Pons (tissue), 1 donor: Measurements from ENCODE around the gene GPS1.

ENCODE experiments used
- DNase-seq: peaks from one replicate; pipeline ENCODE4 v3.0.0-alpha.2; 2016; ENCODE audit warnings: low spot score

The GPS1 gene

DNA sequence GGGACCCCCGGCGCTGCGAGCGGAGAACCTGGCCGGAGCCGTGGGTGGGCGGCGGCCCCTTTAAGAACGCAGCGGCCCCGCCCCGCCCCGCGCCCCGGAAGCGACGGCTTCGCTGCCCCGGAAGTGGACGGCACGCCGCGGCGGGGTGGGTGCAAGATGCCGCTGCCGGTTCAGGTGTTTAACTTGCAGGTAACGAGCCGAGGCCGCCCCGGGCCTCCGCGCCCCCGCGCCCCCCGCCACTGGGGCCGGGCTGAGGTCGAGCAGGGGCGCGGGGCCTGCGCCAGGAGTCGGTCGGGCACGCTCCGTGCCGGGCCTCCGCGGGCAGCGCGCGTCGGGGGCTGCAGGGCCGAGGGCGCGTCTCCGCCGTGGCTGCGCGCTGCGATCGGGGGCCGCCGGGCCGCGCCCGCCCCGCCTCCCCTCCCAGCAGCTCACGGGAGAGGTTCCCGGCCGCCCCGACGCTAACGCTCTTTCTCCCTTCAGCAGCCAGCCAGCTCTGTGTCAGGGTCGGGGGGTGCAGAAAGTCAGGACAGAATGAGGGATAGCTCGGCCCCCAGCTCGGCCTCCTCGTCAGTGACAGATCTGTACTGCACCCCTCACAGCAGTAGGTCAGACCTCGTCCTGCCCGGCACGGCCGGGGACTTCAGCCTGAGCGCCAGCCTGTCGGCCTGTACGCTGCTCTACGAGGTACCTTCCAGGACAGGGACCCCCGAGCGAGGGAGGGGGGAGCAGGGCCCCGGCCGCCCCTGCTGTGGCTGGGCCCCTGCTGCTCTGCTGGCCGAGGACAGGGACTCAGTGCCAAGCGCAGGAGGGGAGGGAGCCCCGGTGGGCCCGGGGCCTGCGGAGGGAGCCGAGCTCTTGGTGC lies at the start of gene GPS1, which contains the start of gene RFNG:
TSS of gene GPS1 (plus strand) at position 123 of the 862 bp plus-strand sequence. CDS start at position 157, 34 bp downstream.
TSS of gene RFNG (minus strand) at position 36 of the 862 bp plus-strand sequence. CDS start 45 bp downstream, outside the sequence.
- peak; percentile 38 for DNase-seq

DNA sequence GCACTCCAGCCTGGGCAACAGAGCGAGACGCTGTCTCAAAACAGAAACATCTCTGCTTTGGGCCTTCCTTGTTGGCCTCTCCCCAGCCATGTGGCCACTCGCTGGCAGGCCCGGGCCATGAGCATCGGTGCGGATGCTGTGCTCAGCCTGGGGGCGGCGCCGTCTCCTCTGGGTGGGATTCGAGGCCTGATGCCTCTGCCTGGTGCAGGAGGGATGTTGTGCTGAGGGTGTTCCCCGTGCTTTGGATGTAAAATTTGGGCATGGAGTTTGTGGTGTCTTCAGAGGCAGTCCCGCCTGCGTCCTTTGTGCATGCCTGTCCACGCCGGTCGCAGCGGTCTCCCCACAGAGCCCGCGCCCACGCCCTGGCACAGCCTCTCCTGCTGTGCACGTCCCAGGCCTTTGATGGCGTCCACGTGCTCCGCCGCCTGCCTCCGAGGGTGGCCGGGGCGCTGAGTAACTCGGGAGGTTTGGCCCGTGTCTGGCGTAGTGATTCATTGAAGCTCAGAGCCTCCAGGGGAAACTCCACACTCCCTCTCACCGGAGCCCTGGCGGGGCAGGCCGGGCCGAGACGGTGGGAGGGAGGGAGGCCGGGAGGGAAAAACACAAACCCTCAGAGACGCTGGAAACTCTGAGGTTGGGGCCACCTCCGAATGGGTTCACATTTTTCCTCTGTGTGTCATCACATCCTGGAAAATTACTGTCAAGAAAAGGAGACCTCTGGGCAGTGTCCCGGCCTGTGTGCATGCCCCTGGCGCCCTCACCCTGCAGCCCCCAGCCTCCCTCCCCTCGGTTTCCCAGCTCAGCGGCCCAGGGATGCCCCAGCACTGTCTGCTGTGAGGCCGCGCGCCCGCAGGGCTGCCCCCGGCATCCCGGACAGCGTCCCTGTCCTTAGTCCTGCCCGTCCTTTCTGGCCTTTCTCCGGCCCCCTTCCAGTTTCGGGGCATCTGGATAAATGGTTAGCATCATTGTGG lies 48.0 kb upstream of the GPS1 start:
- no peak for DNase-seq

DNA sequence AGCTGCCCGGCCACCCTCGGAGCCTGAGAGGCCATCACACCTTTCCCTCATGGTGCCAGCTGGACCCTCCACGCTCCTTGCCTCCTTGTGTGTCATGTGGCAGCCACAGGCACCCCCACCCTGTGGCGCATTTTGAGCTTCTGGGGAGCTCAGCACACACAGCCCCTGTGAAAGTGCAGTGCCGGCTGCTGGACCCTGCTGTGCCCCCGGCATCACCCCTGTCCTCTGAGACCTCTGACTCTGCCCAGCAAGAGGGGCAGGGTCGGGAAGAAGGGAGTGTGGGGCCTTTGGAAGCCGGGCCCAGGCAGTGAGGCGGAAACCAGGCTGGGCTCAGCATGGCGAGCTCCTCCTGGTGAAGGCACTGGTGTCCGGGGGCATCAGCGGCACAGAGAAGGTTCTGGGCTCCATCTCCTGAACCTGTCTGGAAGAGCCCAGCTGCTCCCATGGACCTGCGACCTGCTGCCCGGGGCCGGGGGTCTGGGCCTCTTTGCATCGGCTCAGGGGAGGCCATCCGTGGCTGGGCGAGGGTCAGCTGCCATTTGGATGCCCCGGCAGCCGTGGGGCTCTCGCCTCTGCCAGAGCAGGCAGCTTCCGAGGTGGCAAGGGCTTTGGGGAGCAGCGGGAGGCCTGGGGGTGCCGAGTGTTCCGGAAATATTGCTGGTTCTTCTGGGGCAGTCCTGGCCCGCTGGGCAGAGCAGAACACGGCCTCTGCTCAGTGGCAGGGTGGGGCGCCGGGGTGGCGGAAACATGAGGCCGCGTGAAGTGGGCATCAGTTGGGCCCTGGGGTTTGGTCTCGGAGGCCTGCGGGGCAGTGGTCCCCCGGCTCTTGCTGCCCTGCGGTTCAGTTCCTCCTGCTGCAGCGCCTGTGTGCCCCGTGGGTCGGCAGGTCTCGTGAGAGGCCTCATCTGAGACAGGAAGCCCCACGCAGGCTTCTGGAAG lies 46.9 kb upstream of the GPS1 start:
- DNase-seq = no peak

DNA sequence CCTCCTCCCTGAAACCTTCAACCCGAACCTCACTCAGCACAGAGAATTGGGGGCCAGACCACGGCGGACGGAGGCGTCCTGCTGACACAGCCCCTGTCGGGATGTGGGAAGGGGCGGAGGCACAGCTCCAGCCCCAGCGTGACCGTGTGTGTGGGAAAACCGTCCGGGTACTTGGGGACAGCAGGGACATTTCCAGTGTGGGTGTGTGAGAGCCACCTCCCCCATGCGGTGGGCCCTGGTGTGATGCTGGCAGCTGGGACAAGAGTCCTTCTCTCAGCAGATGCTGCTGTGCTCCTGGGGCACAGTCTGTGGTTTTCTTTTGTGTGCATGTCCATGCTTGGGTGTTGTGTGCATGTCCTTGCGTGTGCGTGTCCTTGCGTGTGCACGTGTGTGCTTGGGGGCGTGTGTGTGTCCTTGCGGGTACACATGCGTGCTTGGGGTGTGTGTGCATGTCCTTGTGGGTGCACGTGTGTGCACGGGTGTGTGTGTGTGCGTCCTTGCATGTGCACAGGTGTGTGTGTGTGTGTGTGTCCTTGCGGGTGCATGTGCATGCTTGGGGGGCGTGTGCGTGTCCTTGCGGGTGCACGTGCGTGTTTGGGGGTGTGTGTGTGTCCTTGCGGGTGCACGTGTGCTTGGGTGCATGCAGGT lies 45.9 kb upstream of the GPS1 start:
- no peak for DNase-seq

DNA sequence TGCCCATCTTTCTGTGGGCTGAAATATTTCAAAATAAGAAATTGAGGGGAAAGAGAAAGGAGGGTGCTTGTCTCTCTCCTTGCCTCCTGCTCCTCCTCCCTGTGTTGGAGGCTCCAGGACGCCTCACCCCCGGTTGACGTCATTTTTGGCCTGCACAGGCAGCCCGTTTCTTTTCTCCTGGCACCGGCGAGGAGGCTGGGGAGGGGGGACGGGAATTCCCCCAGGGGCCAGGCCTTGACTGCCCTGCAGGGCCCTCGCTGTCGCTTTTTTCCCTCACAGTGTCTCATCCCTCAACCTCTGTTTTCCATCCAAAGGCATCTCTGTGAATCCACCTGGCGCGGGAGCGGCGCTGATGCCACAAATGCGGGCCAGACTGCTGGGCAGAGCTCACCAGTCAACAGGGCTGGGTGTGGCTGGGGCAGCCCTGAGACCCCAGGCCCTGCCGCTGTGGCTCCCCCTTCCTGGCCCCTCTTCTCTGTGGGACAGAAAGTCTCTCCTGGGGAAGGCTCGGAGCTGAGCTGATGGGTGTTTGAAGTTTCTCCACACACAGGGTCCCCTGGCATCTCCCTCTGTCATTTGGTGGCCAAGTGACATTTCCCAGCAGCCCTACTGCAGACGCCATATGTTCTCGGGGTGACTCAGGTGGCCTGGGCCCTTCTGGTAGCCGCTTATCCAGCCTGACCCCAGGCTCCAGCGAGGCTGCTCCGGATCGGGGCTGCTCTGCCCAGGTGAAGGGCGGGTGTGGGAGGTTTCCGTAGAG lies 45.0 kb upstream of the GPS1 start:
- no peak for DNase-seq

DNA sequence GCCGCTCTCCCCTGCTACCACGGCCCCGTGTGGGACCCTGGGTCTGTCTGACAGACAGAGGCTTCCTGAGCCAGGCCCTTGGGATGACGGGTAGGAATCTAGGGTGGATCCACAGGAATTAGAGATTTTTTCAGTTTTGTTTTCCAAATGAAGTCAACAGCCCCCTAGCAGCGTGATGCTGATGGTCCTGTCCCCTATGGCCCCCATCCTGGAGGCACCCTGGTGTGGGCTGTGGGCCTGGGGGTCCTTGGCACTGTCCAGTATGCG lies 44.5 kb upstream of the GPS1 start:
- DNase-seq = no peak

DNA sequence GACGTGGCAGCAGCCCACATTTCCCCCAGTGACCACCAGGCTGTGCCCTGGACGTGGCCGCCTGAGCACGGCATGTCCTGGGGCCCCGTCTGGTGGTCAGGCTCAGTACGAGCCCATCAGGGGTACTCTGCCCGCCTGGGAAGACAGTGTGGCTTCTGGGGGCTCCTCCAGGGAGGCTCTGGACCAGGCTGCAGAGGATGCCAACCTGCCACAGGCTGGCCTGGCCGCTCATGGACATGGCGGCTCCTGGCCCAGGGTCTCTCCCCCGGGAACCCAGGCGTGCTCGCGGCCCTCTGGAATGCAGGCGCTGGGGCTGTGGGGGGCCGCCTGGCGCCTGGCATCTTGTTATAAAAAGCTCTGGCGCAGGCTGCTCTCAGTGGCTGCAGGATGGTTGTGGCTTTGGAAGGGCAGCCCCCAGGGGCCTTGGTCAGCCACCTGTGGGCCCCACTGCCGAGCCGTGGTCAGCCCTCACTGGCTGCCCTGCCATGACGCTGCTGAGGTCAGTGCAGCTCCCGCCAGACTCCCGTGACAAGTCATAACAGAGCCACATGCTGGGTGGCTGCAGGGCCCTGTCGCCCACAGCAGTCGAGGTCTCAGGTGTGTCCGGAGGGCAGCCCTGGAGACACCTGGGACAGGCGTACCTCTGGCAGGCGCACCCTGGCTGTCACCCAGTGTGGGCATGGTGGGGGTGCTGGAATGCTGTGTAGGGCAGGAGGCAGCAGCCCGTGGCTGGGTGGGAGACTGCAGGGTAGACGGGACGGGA lies 44.0 kb upstream of the GPS1 start:
- DNase-seq = no peak

DNA sequence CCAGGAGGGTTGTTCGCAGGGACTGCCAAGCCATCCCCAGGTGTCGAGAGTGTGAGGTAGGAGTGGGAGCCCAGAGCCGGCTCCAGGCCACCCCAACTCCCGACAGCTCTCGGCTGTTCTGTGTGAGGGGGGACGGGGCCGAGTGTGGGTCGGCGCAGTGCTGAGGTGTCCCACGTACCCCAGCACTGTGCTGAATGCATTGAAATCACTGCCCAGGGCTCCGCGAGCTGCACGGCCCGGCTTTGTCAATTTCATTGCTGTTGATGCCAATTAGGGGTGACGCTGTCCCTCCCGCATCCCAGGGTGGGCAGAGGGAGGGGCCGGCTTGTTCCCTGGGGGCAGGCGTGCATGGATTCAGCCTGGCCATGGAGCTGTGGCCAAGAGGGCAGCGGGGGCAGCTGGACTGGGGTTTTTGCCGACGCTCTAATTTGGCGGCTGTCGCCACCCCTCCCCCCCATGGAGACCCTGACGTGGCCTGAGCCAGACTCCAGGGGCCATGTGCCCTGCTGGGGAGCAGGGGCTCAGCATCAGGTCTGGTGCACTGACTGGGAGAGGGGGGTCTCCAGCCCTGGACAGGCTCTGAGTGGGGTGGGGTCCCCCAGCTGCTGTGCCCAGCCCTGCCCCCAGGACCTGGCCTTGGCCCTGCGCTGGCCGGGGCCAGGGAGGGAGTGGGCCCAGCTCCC lies 43.3 kb upstream of the GPS1 start:
- no peak for DNase-seq

DNA sequence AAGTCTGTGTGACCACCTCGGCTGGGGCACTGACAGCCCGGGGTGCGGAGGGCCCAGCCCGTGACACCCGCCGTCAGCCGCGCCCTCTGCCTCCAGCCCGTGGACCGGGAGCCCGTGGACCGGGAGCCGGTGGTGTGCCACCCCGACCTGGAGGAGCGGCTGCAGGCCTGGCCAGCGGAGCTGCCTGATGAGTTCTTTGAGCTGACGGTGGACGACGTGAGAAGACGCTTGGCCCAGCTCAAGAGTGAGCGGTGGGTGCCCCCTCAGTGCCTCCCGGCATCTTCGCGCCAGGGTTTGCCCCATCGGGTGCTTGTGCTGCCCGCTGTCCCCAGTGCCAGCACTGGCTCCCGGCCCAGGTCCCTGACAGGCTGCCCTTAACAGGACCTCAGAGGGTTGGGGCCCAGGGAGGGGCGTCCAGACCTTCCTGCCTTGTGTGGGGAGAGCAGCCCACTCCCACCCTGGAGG lies 42.7 kb upstream of the GPS1 start:
- DNase-seq = no peak

DNA sequence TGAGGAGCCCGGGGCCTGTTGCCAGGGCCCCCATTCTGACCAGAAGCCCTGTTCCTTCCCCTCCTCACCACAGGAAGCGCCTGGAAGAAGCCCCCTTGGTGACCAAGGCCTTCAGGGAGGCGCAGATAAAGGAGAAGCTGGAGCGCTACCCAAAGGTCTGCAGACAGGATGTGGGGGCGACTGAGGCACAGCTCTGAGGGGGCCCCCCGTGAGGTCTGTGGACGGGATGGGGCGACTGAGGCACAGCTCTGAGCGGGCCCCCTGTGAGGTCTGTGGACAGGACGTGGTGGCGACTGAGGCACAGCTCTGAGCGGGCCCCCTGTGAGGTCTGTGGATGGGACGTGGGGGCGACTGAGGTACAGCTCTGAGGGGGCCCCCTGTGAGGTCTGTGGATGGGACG lies 42.3 kb upstream of the GPS1 start:
- DNase-seq = no peak

DNA sequence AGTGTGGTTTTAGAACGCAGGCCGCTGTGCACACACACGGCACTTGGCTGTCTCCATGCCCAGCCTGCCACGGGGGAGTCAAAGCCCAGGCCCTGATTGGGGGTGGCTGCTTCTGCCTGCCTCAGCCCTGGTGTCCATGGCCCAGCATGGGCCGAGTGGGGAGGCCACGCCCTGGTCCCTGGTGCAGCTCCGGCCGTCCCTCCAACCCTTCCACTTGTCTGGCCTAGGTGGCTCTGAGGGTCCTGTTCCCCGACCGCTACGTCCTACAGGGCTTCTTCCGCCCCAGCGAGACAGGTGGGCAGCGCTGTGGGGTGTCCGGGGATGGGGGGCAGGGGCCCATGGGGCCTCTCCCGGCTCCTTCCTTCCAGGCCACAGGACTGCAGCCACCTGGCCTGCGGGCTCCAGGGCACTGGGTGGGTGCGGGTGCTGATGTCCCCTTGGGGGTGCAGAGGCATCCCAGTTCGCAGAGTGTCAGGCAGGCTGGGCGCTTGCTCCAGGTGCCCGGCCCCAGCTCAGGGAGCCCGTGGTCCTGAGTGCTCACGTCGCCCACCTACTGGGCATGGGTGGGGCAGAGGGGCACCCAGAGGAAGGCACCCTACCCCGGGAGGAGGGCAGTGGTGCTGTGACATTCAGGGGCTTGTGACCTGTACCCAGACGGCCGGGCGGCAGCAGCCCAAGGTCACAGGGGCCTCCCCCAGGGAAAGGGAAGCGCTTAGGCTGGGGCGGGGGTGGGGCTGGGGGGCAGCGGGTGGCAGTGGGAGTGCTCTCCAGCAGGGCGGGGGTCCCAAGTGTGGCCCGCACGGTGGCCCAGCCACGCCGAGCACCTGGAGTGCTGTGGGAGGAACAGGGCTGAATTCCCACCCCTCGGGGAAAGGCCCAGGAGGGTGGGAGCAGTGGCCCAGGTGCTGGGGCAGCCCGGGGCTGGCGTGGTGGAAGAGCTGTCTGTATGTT lies 40.8 kb upstream of the GPS1 start:
- DNase-seq = no peak

DNA sequence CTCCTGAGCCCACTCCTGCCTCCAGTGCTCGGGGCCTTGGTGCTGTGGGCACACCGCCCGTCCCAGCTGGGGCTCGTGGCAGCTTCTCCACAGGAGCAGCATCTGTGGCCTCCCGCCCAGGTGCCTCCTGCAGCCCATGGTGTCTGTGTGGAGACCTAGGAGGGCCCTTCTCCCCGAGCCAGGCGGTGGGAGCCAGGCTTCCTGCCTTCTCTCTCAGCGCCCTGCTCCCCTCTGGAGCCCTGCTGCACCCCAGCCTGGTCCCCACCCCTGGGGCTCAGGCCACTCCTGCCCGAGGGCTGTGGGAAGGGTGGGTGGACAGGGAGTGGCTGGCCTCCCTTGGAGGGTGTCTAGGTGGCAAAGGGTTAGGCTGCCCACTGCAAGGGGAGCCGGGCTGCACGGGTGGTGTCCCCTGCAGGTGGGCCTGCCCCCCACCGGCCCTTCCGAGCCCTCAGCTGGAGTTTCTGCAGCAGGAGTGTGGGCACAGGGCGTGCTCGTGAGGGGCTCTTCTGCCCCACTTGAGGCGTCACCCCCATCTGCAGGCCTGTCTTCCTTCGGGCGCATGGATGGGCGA lies 40.0 kb upstream of the GPS1 start:
- DNase-seq = no peak

DNA sequence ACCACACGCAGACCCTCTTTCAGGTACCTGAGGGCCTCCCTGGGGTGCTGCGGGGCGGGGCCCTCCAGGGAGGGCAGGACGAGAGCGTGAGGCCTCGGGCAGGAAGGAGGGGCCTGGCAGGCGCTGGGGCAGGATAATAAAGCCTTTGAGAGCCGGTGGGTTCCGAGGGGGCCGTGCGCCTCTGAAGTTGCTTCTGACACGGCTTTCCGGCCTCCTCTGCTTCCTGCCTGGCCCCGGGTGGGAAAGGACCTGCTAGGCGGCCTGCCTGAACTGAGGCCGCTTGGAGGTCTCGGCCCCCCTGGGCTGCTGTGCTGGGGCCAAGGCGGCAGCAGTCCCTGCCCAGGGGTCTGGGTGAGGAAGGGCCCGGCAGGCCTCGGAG lies 39.4 kb upstream of the GPS1 start:
- no peak for DNase-seq

DNA sequence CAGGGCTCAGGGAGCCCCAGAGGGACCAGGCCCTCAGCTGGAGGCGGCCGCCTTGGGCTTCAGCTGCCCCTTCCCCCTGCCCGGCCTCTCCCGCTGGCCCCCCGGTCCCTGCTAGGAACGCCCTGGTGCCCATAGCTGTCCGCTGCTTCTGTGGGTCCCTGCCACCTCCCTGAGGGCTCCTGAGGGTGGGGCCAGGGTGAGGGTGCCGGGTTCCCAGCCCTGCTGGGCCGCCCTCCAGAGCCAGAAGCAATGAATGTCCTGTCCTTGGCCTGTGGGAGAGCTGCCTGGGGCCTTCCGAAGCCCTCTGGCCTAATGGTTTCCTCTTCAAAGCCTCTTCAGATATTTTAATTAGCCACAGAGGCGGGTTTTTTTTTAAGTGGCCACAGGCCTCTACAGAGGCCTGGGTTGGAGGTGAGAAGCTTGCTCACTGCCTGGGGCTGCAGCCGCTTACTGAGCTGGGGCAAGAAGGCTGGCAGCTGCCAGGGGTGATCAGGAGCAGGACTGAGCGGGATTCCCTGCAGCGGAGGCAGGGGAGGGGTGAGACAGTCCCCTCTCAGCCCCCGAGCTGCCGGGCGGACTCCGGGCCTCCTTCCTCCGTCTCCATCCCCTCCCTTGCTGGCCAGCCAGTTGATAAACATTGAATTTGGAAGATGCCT lies 38.9 kb upstream of the GPS1 start:
- DNase-seq = no peak

DNA sequence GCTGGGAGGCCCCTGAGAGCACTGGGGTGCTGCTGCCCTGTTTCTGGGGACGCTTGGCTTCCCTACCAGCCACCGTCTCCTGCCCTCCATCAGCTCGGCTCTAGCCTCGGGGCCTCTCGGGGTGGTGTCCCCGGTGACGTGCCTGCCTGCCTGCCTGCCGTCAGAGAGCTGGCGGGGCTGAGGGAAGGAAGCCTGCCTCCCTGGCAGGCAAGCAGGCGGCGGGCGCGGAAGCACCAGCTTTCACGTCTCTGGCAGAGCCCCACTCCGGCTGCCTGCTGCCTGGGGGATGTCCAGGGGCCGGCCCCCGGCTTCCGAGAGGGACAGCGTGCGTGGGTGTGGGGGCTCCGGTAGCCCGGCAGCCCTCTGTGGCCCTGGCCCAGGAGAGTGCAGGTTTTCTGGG lies 38.4 kb upstream of the GPS1 start:
- DNase-seq = no peak

DNA sequence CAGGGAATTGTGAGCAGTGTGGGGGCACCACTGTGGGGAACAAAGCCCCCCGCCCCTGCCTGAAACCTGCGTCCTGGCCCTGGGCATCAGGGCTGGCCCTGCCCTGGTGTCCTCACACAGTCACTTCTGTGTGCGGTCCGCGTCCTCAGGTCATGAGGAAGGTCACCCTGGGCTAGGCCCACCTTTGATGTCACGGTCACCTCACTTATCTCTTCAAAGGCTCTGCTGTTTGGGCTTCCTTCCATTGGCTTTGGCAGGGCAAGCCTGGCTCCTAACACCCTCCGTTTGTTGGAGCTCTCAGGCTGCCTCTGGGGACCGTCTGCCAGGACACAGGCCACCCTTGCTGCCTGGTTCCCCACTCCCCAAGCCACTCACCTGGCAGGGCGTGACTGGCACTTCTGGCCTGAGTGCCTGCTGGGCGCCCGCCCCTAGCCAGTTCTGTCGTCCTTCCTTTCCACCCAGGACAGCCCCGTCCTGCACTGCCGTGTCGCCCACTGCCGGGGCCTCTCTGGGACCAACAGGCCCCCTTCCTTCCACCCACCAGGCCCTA lies 37.9 kb upstream of the GPS1 start:
- DNase-seq = no peak

DNA sequence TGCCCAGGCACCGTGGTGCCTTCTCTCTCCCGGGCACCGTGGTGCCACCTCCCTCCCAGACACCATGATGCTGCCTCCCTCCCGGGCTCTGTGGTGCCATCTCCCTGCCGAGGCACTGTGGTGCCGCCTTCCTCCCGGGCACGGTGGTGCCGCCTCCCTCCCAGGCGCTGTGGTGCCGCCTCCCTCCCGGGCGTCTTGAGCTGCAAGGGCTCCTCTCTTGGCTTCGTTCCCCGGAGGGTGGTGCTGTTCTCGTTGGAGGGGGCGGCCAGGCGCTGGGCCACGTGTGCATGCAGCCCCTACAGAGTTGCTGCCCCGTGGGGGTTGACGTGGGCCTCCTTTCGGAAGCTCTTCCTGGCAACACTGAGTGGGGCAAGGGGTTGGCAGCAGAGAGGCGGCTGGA lies 37.3 kb upstream of the GPS1 start:
- no peak for DNase-seq
